NCI-H526 treated with DMSO at 0.1 percent for 48 hours (cell line): Measurements from ENCODE around the gene REL.

Source experiments
- DNase-seq: peaks from one replicate; lab custom pipeline; 2025; lab: John Stamatoyannopoulos, UW

REL gene

DNA sequence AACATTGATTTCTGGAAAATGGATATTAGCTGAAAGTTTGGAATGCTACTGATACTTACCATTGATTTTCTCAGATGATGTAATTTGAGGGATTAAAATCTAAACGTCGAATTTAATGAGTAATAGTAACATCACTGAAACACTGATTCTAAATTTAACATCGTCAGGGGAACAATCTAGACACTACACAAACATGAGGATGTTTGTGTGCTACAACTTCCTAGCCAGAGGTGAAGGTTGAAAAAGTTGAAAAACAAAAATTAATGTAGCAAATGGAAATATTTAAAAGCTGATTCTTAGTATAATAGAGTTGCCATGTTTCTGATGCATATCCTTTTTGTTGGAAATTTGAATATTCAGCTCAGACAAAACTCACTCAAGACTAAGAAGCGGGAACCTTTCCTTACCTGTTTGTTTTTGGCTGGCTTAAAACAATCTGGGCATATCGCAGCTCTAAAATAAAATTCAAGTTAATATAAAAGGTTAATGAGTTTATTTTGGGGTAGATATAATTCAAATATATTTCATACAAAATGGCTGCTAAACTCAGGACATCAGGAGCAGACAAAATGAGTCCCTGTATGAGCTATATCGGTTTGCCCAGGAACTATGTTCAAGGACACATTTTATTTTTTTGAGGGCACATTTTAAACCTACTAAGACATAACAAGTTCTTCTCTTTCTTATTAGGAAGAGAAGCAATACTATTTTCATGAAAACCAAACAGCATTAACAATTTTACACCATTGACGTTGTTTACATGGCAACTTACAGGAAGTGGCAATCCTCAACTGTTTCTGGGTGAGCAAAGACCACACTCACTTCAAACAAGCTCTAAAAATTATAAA lies 83.5 kb downstream of the REL start:
- DNase-seq = no peak

DNA sequence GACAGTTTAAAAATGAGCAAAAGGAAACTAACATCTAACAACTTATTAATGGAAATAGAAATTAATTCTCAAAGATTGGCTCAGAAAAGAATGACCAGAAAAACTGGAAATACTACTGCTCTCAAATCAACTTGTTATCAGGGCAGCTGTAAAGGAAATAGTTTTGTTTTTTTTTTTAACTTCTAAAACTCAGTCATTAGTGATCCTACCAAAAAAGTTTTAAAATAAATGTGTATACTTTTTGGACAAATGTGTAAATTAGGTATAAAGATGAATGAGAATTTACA lies 84.1 kb downstream of the REL start:
- no peak for DNase-seq

DNA sequence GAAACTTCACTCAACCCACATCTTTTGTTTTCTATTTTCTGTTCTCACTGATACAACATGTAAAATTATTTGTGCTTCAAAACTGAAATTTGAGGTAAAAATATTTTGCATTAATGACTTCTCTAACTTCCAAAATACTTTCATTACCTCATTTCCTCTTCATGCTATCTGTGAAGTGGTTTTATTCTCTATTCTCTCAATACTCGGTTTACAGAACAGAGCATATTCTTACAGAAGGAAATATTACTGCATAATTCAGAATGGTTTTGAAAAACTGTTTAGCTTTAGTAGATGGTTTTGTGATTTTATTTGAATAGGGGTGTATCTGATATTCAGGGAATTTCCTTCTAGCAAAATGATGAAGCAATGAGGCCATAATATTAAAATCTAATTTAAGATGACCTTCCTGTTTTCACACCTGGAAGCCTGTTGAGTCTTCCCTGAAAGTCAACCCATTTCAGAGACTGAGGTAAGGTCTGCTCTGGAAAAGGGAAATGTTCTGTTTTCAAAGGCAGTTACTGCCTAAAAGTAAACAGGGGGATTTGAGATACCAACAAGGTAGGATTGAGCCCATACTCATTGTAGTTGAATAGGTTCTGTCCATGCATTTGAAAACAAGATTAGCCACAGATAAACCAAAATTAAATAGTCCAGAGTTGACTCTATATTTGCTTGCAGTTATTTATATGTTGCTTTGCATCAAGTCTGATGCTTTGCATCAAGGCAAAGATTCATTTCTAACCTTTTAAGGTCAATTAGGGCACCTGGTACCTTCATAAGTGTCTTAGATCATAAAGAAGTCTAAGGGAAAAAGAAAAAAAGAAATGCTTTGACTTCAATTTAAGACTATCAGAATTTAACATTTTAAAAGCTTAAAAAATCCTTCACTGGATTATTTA lies 85.4 kb downstream of the REL start:
- DNase-seq = no peak

DNA sequence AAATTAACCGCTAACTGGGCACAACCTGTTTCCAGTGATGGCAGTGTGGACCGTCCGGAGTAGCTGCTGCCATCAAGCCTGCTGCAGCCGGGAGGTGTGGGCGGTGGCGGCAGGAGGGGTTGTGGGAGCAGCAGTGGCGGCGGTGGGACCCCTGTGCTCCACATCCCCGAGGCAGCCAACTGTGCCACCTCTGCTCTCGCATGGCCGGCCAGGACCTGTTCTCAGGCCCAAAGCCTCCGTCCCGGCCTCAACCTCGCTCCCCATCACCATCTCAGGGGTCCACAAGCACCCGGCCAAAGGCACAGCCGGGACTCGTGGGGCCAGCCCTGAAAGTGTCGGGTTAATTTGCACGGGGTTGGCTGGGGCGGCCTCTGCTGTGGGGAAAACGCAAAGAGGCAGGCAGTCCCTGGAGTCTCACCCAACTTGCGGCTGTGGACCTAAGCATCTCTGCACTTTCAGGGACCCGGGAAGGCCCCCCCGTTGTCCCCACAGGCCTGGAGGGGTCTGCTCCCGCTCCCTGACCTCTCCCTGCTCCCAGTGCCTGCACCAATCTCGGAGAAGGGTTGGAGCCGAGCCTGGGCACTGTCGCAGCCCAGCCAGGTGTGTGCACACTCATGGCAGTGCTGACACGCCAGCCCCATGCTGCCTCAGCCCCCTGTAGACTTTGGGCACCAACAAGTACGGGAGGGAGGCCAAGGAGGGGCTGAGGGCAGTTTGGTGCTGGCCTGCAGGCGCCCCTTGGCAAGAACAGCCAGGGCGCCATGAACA lies 91.7 kb downstream of the REL start:
- DNase-seq = no peak

DNA sequence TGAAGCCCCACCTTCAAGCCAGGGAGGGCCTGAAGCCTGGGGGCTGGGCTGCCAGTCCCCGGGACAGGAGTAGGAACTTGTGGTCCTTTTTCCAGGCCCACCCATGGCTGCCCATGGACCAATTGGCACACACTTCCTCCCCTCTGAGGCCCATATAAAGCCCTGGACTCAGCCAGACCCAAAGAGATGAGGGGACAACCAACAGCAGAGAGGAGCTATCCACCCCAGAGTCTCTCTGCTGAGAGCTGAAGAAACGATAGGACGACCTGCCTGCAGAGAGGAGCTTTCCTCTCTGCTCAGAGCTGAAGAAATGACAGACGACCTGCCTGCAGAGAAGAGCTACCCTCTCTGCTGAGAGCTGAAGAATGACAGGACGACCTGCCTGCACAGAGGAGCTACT lies 92.3 kb downstream of the REL start:
- DNase-seq = no peak

DNA sequence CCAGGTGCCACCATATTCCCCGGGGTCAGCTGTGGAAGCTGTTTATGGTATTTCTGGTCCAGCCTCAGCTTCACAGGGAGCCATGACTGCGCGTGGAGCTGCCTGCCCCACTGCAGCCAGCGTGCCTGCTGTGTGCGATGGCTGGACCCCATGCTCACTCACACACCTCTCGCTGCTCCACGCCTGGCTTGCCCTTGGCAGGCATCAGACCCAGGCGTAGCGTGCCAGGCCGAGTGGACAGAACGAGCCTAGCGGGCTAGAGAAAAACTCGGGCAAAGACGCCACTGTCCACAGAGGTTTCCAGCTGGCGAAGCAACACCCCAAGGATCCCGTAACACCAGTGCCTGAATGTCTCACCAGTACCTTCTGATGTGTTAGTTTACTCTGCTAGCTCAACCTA lies 93.3 kb downstream of the REL start:
- no peak for DNase-seq
